Inferior parietal cortex (tissue), 1 donor: ENCODE measurements around the gene HCRT.
"Not testable (repeated sequence)": the region's sequence is repeated elsewhere in the genome, so short reads cannot be mapped to it uniquely, and the experiment has no call there.

Experiments
- DNase-seq: peaks from one replicate; pipeline ENCODE4 v3.0.0-alpha.2; 2016; ENCODE audit errors: extremely low spot score

The HCRT gene

DNA sequence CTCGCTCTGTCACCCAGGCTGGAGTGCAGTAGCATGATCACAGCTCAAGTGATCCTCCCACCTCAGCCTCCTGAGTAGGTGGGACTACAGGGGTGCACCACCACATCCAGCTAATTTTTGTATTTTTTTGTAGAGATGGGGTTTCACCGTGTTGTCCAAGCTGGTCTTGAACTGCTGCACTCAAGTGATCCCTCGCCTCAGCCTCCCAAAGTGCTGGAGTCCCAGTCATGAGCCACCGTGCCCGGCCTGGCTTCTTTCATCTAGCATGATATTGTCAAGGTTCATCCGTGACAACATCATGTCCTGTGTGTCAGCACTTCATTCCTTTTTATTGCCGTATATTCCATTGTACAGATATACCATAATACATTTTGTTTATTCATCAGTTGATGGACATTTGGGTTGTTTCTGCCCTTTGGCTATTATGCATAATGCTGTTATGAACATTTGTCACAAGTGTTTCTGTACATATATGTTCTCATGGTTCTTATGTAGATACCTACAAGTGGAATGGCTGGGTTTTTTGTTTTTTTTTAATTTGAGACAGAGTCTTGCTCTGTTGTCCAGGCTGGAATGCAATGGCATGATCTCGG is 12.4 kb upstream of the HCRT start:
- no peak for DNase-seq

DNA sequence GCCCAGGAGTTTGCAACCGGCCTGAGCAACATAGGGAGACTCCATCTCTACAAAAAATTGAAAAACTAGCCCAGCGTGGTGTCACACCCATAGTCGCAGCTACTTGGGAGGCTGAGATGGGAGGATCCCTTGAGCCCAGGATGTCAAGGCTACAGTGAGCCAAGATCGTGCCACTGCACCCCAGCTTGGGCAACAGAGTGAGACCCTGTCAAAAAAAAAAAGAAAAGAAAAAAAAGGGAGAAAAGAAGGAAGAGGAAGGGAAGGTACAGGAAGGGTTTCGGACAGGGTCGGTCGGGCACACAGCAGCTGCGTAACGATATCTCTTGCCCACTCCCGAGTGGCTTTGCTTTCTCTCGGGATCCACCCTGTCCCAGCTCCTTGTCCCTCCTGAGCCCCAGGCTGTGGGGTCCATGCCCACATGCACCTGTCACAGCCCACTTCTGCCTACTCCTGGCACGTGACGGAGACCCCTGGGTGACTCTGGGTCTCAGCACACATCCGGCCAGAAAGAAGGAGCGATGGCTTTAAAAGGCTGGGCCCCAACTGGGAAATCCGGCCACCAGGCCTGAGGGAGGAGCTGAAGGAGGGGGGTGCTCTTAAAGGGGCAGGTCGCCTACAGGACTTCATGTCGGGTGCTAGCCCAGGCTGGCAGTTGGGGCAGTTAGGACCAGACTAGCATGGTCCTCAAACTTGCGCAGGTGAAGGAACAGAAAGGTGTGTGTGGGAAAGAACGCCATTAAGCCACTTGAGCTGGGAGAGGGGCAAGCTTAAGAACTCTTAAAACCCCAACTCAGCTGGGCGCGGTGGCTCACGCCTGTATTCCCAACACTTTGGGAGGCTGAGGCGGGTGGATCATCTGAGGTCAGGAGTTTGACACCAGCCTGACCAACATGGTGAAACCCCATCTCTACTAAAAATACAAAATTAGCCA is 9.0 kb upstream of the HCRT start, which contains the start of gene GHDC:
Gene GHDC (minus strand): TSS at position 526 of the 931 bp plus-strand sequence. CDS start 913 bp downstream, outside the sequence.
- peak; percentile 87 for DNase-seq

DNA sequence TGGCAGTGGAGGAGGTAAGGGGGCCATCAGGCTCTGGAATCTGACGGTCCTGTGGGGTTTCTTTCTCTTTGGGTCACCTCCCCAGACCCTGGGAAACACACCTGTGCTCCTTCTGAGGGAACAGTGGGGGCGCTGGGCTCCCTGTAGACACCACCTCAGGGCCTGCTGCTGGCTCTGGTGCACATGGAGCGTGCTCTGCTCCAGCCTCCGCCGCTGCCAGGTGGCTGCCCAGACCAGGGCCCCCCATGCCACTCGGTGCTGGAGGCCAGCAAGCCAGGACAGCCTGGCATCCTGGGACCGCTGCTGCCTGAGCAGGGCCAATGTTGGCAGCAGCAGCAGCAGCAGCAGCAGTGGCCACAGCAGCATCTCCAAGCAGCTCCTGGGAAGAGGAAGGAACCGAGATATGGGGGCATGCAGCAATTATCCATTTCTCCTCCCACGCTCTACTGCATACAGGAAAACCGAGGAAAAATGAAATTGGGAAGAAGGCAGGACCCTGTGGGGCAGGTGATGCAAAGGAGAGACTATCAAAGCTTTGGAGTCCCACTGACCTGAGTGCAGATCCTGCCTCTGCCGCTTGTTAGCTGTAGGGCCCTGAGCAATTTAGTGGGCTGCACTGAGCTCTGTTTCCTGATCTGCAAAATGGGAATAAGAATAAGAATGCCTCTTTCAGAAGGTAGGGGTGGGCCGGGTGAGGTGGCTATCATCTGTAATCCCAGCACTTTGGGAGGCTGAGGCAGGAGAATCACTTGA is 8.1 kb upstream of the HCRT start:
- no peak for DNase-seq

DNA sequence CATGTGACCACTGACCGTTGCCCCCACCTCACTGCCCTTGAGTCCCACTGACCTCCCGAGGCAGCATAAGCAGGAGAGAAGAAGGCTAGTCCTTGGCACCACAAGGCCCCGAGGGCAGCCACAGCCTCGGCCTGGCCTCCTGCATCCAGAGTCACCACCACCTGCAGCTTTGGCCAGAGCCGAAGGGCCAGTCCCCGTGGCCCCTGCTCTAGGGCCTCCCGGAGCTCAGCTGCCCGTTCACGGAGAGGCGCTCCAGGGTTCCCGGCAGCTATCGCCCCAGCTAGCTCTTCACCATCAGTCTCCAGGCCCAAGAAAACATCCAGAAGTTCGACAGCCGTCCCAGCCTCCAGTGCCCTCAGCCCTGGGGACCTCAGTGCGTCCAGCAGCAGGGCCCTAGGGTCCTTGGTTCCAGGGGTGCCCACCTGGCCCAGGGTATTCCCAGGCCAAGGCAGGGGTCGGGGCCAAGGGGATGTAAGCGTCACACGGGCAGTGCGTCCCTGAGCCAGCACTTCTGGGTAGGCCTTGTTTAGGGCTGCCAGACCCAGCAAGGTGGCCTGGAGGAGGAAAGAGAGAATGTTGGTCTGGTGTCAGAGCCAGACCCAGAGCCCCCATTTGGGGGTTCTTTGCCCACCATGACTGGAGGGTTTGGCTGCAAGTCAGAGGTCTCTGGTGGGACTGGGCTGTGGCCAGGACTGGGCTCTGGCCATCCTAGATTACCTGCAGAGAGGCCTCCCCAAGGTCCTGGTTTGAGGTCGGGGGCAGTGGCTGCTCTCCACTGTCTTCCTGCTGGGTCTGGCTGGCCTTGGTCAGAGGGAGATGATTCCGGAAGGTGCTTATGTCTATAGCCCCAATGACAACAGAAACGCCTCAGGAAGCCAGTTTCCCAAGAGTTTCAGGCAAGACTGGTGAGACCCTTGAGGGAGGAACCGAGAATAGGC is 7.2 kb upstream of the HCRT start:
- DNase-seq = no peak

DNA sequence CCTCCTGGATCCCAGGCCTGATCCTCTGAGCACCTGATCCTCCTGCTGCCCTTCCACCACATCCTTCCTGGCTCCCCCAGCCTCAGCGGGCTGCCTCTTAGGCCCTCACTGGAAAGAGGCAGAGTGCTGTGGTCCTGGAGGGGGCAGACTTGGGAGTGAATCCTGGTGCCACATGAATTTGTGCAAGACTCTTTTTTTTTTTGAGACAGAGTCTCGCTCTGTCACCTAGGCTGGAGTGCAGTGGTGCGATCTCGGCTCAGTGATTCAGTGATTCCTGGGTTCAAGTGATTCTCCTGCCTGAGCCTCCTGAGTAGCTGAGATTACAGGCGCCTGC is 6.0 kb upstream of the HCRT start:
- no peak for DNase-seq

DNA sequence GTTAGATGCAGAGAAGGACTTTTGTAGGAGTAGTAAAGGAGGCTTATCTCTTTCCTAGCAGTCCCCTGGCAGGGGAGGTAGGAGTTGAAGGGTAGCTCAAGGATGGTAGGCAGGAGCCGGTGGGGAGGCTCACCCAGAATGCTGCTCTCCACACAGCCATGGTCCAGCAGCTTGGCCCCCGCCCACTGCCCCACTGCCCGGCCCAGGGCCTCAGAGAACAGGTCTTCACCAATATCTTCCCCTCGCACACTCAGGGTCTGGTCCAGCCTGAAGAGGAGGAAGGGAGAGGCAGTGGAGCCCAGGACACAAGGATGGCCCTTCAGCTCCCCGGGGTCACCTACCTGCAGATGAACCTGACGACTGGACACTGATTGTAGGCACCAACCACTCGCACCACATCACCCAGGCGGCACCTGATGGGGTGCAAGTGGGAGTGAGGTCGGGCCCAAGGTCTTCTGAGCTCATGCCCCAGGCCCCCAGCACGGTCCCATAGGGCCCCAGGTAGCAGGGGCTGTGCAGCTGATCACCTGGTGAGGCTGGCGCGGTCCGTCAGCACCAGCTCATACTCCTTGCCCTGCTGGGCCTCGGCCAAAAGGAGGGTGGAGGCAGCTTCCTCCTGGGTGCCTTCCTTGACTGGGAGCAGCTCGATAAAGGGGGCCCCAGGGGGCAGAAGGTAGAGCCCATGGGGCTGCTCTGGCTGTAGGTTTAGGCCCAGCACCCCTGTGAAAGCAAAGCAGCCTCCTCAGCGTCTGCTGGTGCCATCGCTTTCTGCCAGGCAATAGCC is 5.4 kb upstream of the HCRT start:
- no peak for DNase-seq

DNA sequence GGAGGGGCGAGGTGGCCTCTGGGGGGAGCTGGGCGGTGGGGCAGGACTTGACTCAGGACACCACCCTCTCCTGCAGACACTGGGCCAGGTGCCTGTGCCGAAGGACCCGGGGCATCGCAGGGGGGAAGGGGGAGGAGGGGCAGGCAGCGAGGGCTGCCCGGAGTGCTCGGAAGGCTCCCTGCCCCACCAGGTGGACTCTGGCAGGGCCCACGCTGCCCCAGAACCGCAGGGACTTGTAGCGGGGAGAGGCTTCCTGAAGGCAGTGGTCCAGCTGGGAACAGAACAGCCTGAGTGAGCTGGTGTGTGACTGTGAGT is 4.4 kb upstream of the HCRT start:
- DNase-seq = no peak

DNA sequence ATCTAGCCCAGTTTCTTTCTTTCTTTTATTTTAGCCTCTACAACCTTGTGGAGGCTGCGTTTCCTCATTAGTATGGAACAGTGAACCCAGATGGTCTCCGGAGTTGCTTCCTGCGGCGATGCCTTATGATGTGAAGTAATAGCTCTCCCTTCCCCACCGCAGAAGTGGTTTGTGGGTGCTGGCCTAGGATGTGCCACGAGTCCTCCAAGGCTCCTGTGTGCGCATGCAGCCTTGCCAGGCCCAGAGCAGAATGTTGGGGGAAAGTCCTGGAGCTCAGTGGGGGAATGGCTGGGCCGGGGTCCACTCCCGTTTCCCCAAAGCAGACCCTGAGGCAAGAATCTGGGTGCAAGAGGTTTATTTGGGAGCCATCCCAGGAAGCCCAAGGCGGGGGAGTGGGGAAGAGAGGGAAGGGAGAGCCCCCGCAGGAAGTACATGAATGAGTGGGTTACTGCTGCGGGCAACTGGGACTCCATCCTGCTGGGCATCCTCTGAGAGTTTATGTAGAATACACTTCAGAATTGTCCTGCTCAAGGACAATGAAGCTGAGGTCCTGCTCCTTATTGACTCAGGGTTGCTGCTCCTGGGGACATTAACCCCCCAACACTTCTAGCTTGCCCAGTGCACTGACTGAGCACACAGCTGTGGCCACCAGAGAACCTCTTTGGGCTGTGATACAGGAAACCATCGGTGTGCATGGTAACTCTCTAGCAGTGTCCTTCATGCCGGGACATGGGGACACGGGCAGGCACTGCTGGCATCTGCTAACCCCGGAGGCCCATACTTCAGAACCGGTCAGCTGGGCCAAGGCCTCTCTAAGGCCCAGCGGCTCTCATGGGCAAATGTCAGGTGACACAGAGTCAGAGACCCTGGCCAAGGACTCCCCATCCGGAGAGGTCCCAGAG is 3.7 kb upstream of the HCRT start:
- DNase-seq = no peak

DNA sequence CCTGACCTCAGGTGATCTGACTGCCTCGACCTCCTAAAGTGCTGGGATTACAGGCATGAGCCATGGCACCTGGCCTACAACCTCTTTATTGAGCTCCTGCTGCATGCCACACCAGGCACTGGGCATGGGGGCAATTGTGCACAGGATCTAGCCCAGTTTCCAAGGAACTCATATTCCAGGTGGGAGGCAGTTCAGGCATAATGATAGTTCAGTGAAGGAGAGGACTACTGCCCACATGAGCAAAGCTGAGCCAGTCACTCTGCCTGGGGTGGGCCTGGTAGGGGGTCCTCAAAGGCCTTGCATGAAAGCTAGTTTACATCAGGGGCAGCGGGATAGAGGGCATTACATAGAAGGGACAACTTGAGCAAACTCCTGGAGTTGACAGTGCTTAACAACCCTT is 2.6 kb upstream of the HCRT start:
- DNase-seq = no peak

DNA sequence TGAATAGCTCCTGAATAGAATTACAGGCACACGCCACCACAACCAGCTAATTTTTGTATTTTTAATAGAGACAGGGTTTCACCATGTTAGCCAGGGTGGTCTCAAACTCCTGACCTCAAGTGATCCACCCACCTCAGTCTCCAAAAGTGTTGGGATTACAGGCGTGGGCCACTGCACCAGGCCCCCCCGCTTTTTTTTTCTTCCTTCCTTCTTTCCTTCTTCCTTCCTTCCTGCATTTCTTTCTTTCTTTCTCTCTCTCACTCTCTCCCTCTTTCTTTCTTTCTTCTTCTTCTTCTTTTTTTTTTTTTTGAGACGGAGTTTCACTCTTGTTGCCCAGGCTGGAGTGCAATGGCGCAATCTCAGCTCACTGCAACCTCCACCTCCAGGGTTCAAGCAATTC is 939 bp upstream of the HCRT start:
- not testable (repeated sequence) for DNase-seq

DNA sequence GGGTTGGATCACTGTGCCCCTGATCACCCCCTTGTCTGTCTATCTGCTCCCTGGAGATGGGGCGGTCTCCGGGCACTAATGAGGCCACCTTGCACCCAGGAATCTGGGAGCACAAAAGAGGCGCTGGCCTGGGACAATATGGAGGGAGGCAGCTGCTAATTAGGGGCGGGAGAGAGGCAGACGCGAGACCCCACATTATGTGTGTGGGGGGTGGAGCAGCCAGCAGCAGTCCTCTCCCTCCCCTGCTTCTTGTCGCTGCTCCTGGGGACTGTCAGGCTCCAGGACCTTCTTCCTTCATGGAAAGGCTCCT is 324 bp upstream of the HCRT start:
- DNase-seq = no peak

DNA sequence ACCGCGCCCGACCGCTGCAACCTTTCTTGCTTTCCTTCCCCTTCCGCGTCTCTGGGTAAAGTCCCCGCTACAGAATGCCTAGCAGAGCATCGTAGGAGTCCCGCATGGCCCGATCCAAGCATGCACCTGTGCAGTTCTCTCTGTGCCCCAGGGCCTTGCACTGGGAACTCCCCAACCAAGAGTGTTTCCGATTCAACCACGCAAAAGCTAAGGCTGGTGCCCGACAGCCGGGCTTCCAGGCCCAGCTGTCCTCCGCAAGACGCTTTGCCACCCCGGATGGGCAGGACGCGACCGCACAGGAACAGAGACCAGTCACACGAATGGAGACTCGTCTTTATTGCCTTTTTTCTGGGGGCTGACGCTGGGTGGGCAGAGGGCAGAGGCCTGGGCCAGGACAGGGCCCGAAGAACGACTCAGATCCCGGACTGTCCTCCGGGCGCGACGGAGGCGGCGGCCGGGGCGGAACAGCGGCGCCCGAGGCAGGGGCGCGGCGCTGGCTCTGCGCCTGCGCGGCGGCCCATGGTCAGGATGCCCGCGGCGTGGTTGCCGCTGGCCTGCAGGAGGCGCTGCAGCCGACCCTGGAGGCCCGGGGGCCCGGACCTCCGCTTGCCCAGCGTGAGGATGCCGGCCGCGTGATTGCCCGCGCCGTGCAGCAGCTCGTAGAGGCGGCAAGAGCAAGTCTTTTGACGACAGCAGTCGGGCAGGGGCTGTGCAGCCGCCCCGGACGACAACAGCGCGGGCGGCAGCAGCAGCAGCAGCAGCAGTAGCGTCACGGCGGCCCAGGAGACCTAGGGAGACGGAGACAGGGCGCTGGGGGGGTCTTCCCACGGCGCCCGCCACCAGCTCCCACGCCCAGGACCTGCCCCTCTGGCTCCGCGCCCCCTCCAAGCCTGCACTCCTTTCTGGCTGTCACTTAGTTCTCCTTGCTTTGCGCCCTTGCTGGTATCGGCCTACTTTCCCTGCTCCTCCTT is 1.2 kb downstream of the HCRT start:
- peak; percentile 80 for DNase-seq

DNA sequence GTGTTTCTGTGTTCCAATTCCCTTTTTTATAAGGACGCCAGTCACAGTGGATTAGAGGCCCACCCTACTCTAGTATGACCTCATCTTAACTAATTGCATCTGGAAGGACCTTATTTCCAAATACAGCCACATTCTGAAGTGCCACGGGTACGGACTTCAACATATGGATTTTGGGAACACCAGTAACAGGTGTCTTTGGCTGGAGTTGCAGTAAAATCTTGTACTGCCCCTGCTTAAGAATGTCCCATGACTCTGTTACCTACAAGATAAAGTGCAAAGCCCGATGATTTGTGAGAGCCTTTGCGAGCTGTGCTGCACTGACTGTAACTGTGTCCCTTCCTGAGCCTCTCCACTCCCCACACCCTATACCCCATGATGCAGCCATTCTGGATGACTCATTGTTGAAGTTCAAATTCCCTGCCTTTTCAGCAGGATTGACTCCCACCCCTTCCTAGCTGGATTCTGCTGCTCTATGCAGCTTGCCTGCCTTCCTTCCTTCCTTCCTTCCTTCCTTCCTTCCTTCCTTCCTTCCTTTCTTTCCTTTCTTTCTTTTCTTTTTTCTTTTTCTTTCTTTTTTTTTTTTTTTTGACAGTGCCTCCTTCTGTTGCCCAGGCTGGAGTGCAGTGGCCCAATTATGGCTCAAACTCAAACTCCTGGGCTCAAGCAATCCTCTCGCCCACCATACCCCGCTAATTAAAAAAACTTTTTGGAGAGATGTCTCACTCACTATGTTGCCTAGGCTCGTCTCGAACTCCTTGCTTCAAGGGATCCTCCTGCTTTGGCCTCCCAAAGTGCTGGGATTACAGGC is 2.1 kb downstream of the HCRT start:
- no peak for DNase-seq

DNA sequence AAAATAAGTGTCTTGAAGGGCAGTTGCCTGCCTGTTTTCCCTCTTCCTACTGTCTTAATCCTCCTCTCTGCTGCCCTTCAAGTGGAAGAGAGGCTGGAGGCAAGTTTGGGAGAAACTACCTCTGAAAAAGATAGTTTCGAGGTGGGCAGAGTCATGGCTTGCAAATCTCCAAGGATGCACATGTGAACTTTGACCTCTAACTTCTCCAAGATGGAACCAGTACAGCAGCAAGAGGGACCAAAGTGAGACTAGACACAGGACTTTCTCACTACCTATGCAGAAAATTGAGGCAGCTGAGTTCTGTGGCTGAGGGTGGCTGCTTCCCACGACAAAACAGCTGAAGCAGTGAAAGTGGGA is 3.4 kb downstream of the HCRT start:
- DNase-seq = no peak

DNA sequence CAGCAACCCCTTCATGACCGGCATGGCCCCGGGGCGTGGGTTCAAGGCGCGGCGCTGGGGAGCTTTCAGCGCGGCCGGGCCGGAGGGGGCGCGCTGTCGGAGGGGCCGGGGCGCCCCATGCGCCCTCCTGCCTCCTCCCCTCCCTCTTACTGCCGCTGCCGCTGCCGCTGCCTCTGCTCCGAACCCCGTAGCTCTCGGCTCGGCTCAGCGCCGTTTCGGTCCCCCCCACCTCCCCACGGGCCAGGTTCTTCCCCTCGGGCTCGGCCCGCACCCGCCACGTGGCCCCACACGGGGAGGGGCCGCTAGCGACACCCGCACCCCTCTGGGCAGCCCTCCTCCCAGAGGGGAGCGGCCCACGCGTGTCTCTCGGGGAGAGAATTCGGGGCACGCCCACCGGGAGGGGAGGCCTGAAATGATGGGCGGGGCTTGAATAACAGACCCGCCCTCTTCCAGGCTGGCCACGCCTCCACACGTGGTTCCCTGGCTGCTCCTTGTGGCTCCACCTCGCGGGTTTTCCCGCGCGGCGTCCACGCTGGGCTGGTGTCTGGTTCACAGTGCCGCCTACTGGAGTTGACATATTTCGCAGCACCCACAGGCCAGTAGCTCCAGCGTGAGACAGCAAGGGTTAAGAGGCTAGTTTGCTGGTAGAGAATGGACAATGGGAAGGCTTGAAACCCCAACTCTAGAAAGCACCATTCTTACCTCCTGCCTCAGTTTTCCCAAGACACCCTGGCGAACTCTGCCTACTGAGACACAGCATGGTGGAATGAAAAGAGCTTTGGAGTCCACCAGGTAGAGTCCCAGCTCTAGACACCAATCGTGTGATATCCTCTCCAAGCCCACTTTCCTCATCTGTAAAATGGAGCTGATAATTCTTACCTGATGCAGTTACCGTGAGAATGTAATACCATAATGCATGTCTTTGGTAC is 4.1 kb downstream of the HCRT start, which contains the start of gene KCNH4:
Gene KCNH4 (minus strand): TSS at position 221 of the 929 bp plus-strand sequence. CDS start 197 bp downstream, at position 24.
- DNase-seq = peak; percentile 79

DNA sequence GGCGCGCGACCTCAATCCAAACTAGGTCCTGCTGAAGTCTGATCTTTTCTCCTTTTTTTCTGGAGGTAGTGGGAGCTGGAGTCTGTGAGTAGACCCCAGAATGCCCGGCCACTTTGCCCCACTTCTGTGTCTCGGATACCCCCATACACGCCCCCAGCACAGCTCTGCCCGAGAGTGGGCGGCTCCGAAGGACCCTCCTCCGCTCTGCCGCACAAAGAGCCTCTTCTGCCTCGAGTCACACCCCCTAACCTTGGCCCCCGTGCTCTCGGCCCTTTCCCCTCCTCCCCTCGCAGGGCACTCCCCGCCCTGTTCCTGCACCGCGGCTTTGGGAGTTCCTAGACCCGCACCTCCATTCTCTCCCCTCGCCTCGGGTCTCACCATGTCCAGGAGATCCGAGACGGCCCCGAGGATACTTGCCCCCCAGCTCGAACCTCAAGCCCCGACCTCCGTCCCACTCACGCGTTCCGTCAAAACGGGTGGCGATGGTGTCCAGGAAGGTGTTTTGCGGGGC is 4.8 kb downstream of the HCRT start:
- no peak for DNase-seq
